HG03108 (cell line): ENCODE results near the gene CPB2.

Experiments used
- ATAC-seq: cut with Tn5 transposase; IDR thresholded peaks from one replicate; pipeline ENCODE4 v1.9.1; 2021; ENCODE audit warnings: moderate library complexity; ENCODE audit not compliant: unreplicated experiment

The CPB2 gene

GRCh38 chr13:46104868-46105267 lies at the start of gene CPB2:
Gene CPB2, minus strand, starts transcription at chr13:46105033. Its CDS starts 24 bp downstream, at chr13:46105009.
- ATAC-seq = no peak

GRCh38 chr13:46154136-46154801 lies 49.4 kb upstream of the CPB2 start:
- ATAC-seq = no peak

- no peak for ATAC-seq
Measured at GRCh38 chr13:46152627-46153328, 47.9 kb upstream of the CPB2 start.

GRCh38 chr13:46150134-46150693 lies 45.4 kb upstream of the CPB2 start:
- ATAC-seq = no peak

GRCh38 chr13:46149272-46150133 lies 44.7 kb upstream of the CPB2 start:
- ATAC-seq = no peak

GRCh38 chr13:46146898-46147297 lies 42.1 kb upstream of the CPB2 start:
- ATAC-seq = no peak

- no peak for ATAC-seq
Measured at GRCh38 chr13:46145950-46146349, 41.1 kb upstream of the CPB2 start.

- no peak for ATAC-seq
Measured at GRCh38 chr13:46145135-46145534, 40.3 kb upstream of the CPB2 start.

- no peak for ATAC-seq
Measured at GRCh38 chr13:46143184-46143701, 38.4 kb upstream of the CPB2 start.

GRCh38 chr13:46142776-46143175 lies 37.9 kb upstream of the CPB2 start:
- no peak for ATAC-seq

GRCh38 chr13:46140044-46140443 lies 35.2 kb upstream of the CPB2 start:
- no peak for ATAC-seq

- no peak for ATAC-seq
Measured at GRCh38 chr13:46137627-46138317, 32.9 kb upstream of the CPB2 start.

GRCh38 chr13:46136688-46137087 lies 31.9 kb upstream of the CPB2 start:
- no peak for ATAC-seq

- ATAC-seq = no peak
Measured at GRCh38 chr13:46134961-46135522, 30.2 kb upstream of the CPB2 start.

GRCh38 chr13:46134494-46134893 lies 29.7 kb upstream of the CPB2 start:
- no peak for ATAC-seq

- no peak for ATAC-seq
Measured at GRCh38 chr13:46132109-46132508, 27.3 kb upstream of the CPB2 start.

GRCh38 chr13:46131705-46132104 lies 26.9 kb upstream of the CPB2 start:
- no peak for ATAC-seq

- ATAC-seq = no peak
Measured at GRCh38 chr13:46129955-46130618, 25.3 kb upstream of the CPB2 start.

- no peak for ATAC-seq
Measured at GRCh38 chr13:46129124-46129523, 24.3 kb upstream of the CPB2 start.
